ENCODE results near the gene STXBP5L.

DNA sequence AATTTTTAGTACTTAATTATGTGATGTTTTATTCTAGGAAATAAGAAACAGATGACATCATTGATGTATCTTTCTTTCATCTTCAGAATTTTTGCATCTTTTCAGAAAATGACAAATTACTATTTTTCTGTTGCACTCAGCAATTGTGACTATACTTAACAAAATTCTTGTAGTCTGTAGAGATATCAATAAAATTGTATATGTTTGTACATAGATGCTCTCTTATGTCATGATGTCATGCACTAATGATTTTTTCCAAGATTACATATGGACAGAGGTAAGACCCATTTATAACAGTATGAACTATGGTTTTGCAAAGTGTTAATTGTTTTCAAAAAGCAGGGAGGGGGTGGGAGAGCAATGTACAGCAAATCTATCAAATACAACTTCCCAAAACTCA, 516.5 kb downstream of the STXBP5L start:
- TF ChIP-seq EZH2phosphoT487 (IDR thresholded peaks at IDR 0.05; ENCODE audit: low read length) (no peak), CTCF (IDR thresholded peaks at IDR 0.05; ENCODE audit: low read length) (no peak)

All from MM.1S (cell line).